Dendritic cell treated with granulocyte-macrophage colony-stimulating factor and Interleukin-4, amounts not matched to agents 40 ng/mL and 50 ng/mL, for 4 days (primary cell): ENCODE data around the gene DTX3L.
"Not testable (repeated sequence)": the region's sequence is repeated elsewhere in the genome, so short reads cannot be mapped to it uniquely, and the experiment has no call there.

Experiments
- H3K27ac Mint-ChIP-seq: one replicate; pipeline ENCODE4 v1.8.0; 2022; ENCODE audit warnings: mild to moderate bottlenecking, mixed read lengths
- H3K27me3 Mint-ChIP-seq: one replicate; pipeline ENCODE4 v1.8.0; 2022; ENCODE audit warnings: mild to moderate bottlenecking, mixed read lengths
- H3K36me3 Mint-ChIP-seq: one replicate; pipeline ENCODE4 v1.8.0; 2022; ENCODE audit warnings: low read depth, mixed read lengths
- H3K4me1 Mint-ChIP-seq: one replicate; pipeline ENCODE4 v1.8.0; 2022; ENCODE audit warnings: low read depth, mixed read lengths
- H3K4me3 Mint-ChIP-seq: one replicate; pipeline ENCODE4 v1.8.0; 2022; ENCODE audit warnings: mild to moderate bottlenecking, moderate library complexity, mixed read lengths
- H3K9me3 Mint-ChIP-seq: one replicate; pipeline ENCODE4 v1.8.0; 2022; ENCODE audit warnings: mixed read lengths
- intact Hi-C: fragments of 100-400 bp; cut with micrococcal nuclease; formaldehyde crosslinking; loops from one replicate; pipeline ENCODE4 v1.15.0; 2022

DTX3L gene

GRCh38 chr3:122546151-122546550, 18.0 kb upstream of the DTX3L start:
- H3K4me1 Mint-ChIP-seq, result no peaks in the 10 kb centered on the region
- H3K36me3 Mint-ChIP-seq, result peaks cover 94% of the 10 kb centered on the region
- H3K27ac Mint-ChIP-seq, result no peak overlapping the region
- H3K9me3 Mint-ChIP-seq, result no peaks in the 10 kb centered on the region
- H3K4me3 Mint-ChIP-seq, result no peak overlapping the region
- no peaks in the 10 kb centered on the region for H3K27me3 Mint-ChIP-seq
- intact Hi-C loops, result no loop called here

GRCh38 chr3:122548076-122548475, 16.1 kb upstream of the DTX3L start:
- intact Hi-C loops, result no loop called here
- H3K4me3 Mint-ChIP-seq, result no peak overlapping the region
- no peaks in the 10 kb centered on the region for H3K9me3 Mint-ChIP-seq
- H3K27ac Mint-ChIP-seq, result no peak overlapping the region
- peaks cover 97% of the 10 kb centered on the region for H3K36me3 Mint-ChIP-seq
- no peaks in the 10 kb centered on the region for H3K4me1 Mint-ChIP-seq
- H3K27me3 Mint-ChIP-seq, result no peaks in the 10 kb centered on the region

- no peaks in the 10 kb centered on the region for H3K4me1 Mint-ChIP-seq
- H3K36me3 Mint-ChIP-seq, result peaks cover 97% of the 10 kb centered on the region
- H3K4me3 Mint-ChIP-seq, result no peak overlapping the region
- no peak overlapping the region for H3K27ac Mint-ChIP-seq
- H3K27me3 Mint-ChIP-seq, result no peaks in the 10 kb centered on the region
- intact Hi-C loops, result no loop called here
- no peaks in the 10 kb centered on the region for H3K9me3 Mint-ChIP-seq
Measured at GRCh38 chr3:122548619-122549018, 15.5 kb upstream of the DTX3L start.

- Mint-ChIP-seq H3K4me1 (peaks cover 6% of the 10 kb centered on the region), H3K27me3 (no peaks in the 10 kb centered on the region), H3K36me3 (peaks cover 99% of the 10 kb centered on the region), H3K9me3 (no peaks in the 10 kb centered on the region), H3K27ac (no peak overlapping the region), H3K4me3 (no peak overlapping the region)
- intact Hi-C loops, result loop anchor here (10.0 kb wide), 1 partner anchor 322 kb away; no protein-coding TSS in a partner anchor
Measured at GRCh38 chr3:122553171-122553570, 11.0 kb upstream of the DTX3L start.

- no peaks in the 10 kb centered on the region for H3K9me3 Mint-ChIP-seq
- peaks cover 99% of the 10 kb centered on the region for H3K36me3 Mint-ChIP-seq
- no peak overlapping the region for H3K4me3 Mint-ChIP-seq
- peaks cover 13% of the 10 kb centered on the region for H3K4me1 Mint-ChIP-seq
- intact Hi-C loops, result loop anchor here (10.0 kb wide), 1 partner anchor 319 kb away; no protein-coding TSS in a partner anchor
- no peaks in the 10 kb centered on the region for H3K27me3 Mint-ChIP-seq
- H3K27ac Mint-ChIP-seq, result no peak overlapping the region
Measured at GRCh38 chr3:122555275-122556071, 8.7 kb upstream of the DTX3L start.

GRCh38 chr3:122557356-122557755, 6.8 kb upstream of the DTX3L start:
- H3K27me3 Mint-ChIP-seq, result no peaks in the 10 kb centered on the region
- peaks cover 32% of the 10 kb centered on the region for H3K4me1 Mint-ChIP-seq
- intact Hi-C loops, result loop anchor here (10.0 kb wide), 1 partner anchor 317 kb away; no protein-coding TSS in a partner anchor
- peaks cover 88% of the 10 kb centered on the region for H3K36me3 Mint-ChIP-seq
- H3K27ac Mint-ChIP-seq, result no peak overlapping the region
- H3K4me3 Mint-ChIP-seq, result no peak overlapping the region
- H3K9me3 Mint-ChIP-seq, result no peaks in the 10 kb centered on the region

- H3K4me1 Mint-ChIP-seq, result peaks cover 44% of the 10 kb centered on the region
- H3K4me3 Mint-ChIP-seq, result no peak overlapping the region
- H3K27ac Mint-ChIP-seq, result no peak overlapping the region
- H3K36me3 Mint-ChIP-seq, result peaks cover 80% of the 10 kb centered on the region
- no peaks in the 10 kb centered on the region for H3K27me3 Mint-ChIP-seq
- intact Hi-C loops, result loop anchor here (10.0 kb wide), 1 partner anchor 316 kb away; no protein-coding TSS in a partner anchor
- no peaks in the 10 kb centered on the region for H3K9me3 Mint-ChIP-seq
Measured at GRCh38 chr3:122558605-122559004, 5.5 kb upstream of the DTX3L start.

- intact Hi-C loops, result loop anchor here (1.0 to 10.0 kb wide), 3 partner anchors 119 to 315 kb away; no protein-coding TSS in a partner anchor
- H3K9me3 Mint-ChIP-seq, result no peaks in the 10 kb centered on the region
- H3K4me1 Mint-ChIP-seq, result peaks cover 43% of the 10 kb centered on the region
- H3K4me3 Mint-ChIP-seq, result no peak overlapping the region
- H3K36me3 Mint-ChIP-seq, result peaks cover 80% of the 10 kb centered on the region
- no peak overlapping the region for H3K27ac Mint-ChIP-seq
- no peaks in the 10 kb centered on the region for H3K27me3 Mint-ChIP-seq
Measured at GRCh38 chr3:122559906-122560305, 4.2 kb upstream of the DTX3L start.

- peaks cover 51% of the 10 kb centered on the region for H3K4me1 Mint-ChIP-seq
- peaks cover 80% of the 10 kb centered on the region for H3K36me3 Mint-ChIP-seq
- no peaks in the 10 kb centered on the region for H3K27me3 Mint-ChIP-seq
- H3K27ac Mint-ChIP-seq, result no peak overlapping the region
- no peak overlapping the region for H3K4me3 Mint-ChIP-seq
- intact Hi-C loops, result loop anchor here (1.0 to 10.0 kb wide), 2 partner anchors 119 to 264 kb away; no protein-coding TSS in a partner anchor
- no peaks in the 10 kb centered on the region for H3K9me3 Mint-ChIP-seq
Measured at GRCh38 chr3:122560680-122561079, 3.5 kb upstream of the DTX3L start.

- Mint-ChIP-seq H3K27ac (peak overlapping the region; percentile 97), H3K36me3 (peaks cover 80% of the 10 kb centered on the region), H3K9me3 (no peaks in the 10 kb centered on the region), H3K27me3 (no peaks in the 10 kb centered on the region), H3K4me1 (peaks cover 74% of the 10 kb centered on the region), H3K4me3 (peak overlapping the region; percentile 87)
- intact Hi-C loops, result loop anchor here (10.0 kb wide), 1 partner anchor 262 kb away; no protein-coding TSS in a partner anchor
Measured at GRCh38 chr3:122562923-122563716, 1.0 kb upstream of the DTX3L start.

- Mint-ChIP-seq H3K4me3 (peak overlapping the region; percentile 87), H3K27me3 (no peaks in the 10 kb centered on the region), H3K9me3 (no peaks in the 10 kb centered on the region), H3K36me3 (peaks cover 80% of the 10 kb centered on the region), H3K4me1 (peaks cover 80% of the 10 kb centered on the region), H3K27ac (peak overlapping the region; percentile 97)
- intact Hi-C loops, result loop anchor here (1.0 to 10.0 kb wide), 3 partner anchors 49 to 261 kb away; partner anchors contain the start of genes KPNA1 and PARP14
Measured at GRCh38 chr3:122563717-122564025, 467 bp upstream of the DTX3L start.

- H3K36me3 Mint-ChIP-seq, result peaks cover 97% of the 10 kb centered on the region
- not testable (repeated sequence) for H3K4me3 Mint-ChIP-seq, H3K9me3 Mint-ChIP-seq, H3K27me3 Mint-ChIP-seq
- H3K27ac Mint-ChIP-seq, result peak overlapping the region; percentile 35
- peaks cover 77% of the 10 kb centered on the region for H3K4me1 Mint-ChIP-seq
- intact Hi-C loops, result loop anchor here (5.0 to 10.0 kb wide), 2 partner anchors 257 to 459 kb away; partner anchors contain the start of gene SEMA5B
Measured at GRCh38 chr3:122568131-122568530, 4.0 kb downstream of the DTX3L start.

GRCh38 chr3:122568755-122569154, 4.6 kb downstream of the DTX3L start:
- H3K4me1 Mint-ChIP-seq, result peaks cover 72% of the 10 kb centered on the region
- intact Hi-C loops, result loop anchor here (5.0 to 10.0 kb wide), 2 partner anchors 256 to 459 kb away; partner anchors contain the start of gene SEMA5B
- H3K9me3 Mint-ChIP-seq, result no peaks in the 10 kb centered on the region
- no peaks in the 10 kb centered on the region for H3K27me3 Mint-ChIP-seq
- no peak overlapping the region for H3K4me3 Mint-ChIP-seq
- H3K36me3 Mint-ChIP-seq, result peaks cover 97% of the 10 kb centered on the region
- H3K27ac Mint-ChIP-seq, result peak overlapping the region; percentile 35

GRCh38 chr3:122572940-122573412, 8.8 kb downstream of the DTX3L start:
- peaks cover 78% of the 10 kb centered on the region for H3K36me3 Mint-ChIP-seq
- intact Hi-C loops, result no loop called here
- no peak overlapping the region for H3K27ac Mint-ChIP-seq
- H3K9me3 Mint-ChIP-seq, result no peaks in the 10 kb centered on the region
- peaks cover 58% of the 10 kb centered on the region for H3K4me1 Mint-ChIP-seq
- no peak overlapping the region for H3K4me3 Mint-ChIP-seq
- peaks cover 6% of the 10 kb centered on the region for H3K27me3 Mint-ChIP-seq
